Astrocyte of the spinal cord (primary cell): Measurements from ENCODE around the gene DNAAF9.

Experiments used
- DNase-seq: peaks from one replicate; pipeline ENCODE4 v3.0.0; 2011; ENCODE audit warnings: low read depth, low spot score
- H3K4me3 ChIP-seq: 2 replicates; pipeline ENCODE4 v1.5.1; 2011; ENCODE audit warnings: low read depth, mild to moderate bottlenecking, low read length, moderate library complexity
- in situ Hi-C: cut with HindIII; loops from 2 replicates; pipeline ENCODE4 v1.10.0; 2017; ENCODE audit warnings: low sequenced_read_pairs
- TF ChIP-seq, protein P1 (sequence below): IDR thresholded peaks from 2 replicates; pipeline ENCODE4 v1.5.1; 2012; ENCODE audit warnings: low read depth, mild to moderate bottlenecking, low read length, inconsistent platforms

The DNAAF9 gene

GRCh38 chr20:3364323-3365013 lies 43.0 kb downstream of the DNAAF9 start:
- in situ Hi-C loops = no loop called here
- no peak overlapping the region for H3K4me3 ChIP-seq
- DNase-seq = no peak
- TF ChIP-seq, protein P1, sequence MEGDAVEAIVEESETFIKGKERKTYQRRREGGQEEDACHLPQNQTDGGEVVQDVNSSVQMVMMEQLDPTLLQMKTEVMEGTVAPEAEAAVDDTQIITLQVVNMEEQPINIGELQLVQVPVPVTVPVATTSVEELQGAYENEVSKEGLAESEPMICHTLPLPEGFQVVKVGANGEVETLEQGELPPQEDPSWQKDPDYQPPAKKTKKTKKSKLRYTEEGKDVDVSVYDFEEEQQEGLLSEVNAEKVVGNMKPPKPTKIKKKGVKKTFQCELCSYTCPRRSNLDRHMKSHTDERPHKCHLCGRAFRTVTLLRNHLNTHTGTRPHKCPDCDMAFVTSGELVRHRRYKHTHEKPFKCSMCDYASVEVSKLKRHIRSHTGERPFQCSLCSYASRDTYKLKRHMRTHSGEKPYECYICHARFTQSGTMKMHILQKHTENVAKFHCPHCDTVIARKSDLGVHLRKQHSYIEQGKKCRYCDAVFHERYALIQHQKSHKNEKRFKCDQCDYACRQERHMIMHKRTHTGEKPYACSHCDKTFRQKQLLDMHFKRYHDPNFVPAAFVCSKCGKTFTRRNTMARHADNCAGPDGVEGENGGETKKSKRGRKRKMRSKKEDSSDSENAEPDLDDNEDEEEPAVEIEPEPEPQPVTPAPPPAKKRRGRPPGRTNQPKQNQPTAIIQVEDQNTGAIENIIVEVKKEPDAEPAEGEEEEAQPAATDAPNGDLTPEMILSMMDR = no peak

GRCh38 chr20:3360752-3361151 lies 46.7 kb downstream of the DNAAF9 start:
- TF ChIP-seq, protein P1 = no peak
- H3K4me3 ChIP-seq = no peak overlapping the region
- in situ Hi-C loops = no loop called here
- DNase-seq = no peak

GRCh38 chr20:3358676-3359340 lies 48.7 kb downstream of the DNAAF9 start:
- in situ Hi-C loops = no loop called here

More at GRCh38 chr20:3358676-3359340, 48.7 kb downstream of the DNAAF9 start:
- no peak overlapping the region for H3K4me3 ChIP-seq
- DNase-seq = no peak
- TF ChIP-seq, protein P1 = no peak
